ENCODE data around the gene RASA3. TPM values are rescaled to one million over a fixed set of nuclear protein-coding genes. Genes with fewer than 3 reads are reported as not detected.

Gene RASA3
- total and polyA plus RNA-seq, 10 of the 15 experiments (the other 5 are each of a cell fraction or from before 2014, with no cell fraction given) = 0.79 to 33.9 (median 17.6) TPM

DNA sequence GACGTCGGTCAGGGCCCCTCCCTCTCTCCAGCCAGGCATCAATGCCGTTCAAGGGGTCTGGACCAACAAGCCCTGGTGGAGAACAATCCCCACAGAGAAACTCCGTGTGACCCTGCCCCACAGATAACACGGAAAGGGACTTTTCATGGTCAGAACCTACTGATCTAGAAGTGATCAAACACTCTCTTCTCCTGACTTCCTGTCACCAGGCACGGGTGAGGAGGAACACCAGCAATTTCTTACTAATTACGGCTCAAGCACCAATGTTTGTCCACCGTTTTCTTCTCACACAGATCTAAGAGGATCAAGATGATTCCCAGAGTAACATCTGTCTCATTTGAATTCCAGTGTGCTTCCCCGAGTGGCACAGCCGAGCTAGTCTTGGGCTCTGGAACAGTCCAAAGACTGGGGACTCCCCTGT is 11.8 kb downstream of the RASA3 start (continued):
- TF ChIP-seq, protein P1, sequence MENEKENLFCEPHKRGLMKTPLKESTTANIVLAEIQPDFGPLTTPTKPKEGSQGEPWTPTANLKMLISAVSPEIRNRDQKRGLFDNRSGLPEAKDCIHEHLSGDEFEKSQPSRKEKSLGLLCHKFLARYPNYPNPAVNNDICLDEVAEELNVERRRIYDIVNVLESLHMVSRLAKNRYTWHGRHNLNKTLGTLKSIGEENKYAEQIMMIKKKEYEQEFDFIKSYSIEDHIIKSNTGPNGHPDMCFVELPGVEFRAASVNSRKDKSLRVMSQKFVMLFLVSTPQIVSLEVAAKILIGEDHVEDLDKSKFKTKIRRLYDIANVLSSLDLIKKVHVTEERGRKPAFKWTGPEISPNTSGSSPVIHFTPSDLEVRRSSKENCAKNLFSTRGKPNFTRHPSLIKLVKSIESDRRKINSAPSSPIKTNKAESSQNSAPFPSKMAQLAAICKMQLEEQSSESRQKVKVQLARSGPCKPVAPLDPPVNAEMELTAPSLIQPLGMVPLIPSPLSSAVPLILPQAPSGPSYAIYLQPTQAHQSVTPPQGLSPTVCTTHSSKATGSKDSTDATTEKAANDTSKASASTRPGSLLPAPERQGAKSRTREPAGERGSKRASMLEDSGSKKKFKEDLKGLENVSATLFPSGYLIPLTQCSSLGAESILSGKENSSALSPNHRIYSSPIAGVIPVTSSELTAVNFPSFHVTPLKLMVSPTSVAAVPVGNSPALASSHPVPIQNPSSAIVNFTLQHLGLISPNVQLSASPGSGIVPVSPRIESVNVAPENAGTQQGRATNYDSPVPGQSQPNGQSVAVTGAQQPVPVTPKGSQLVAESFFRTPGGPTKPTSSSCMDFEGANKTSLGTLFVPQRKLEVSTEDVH (IDR thresholded peaks at IDR 0.05; ENCODE audit: low read depth, partially characterized antibody) = no peak
- TF ChIP-seq PML (IDR thresholded peaks at IDR 0.05; ENCODE audit: low read length) (no peak), KDM1A (IDR thresholded peaks at IDR 0.05; ENCODE audit: borderline replicate concordance) (no peak)

DNA sequence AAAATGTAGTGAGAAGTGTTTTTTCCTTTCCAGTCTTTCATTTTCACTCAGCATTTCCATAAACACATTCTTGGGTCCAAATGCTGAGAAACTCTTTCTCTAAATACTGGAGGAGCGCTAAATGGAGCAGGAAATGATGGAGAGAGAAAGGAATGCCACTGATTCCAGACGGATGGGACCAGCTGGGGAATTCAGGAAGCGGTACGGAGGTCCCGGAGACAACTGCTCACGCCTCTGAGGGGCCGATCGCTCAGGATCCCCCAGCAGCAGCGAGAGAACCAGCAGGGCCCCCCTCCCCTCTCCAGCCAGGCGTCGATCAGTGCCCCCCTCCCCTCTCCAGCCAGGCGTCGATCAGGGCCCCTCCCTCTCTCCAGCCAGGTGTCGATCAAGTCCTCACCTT is 13.2 kb downstream of the RASA3 start:
- ATAC-seq (no peak), FAIRE-seq (no peak), DNase-seq (ENCODE audit: low read depth, low spot score) (no peak)
- Histone ChIP-seq H4K20me1 (ENCODE audit: control insufficient read depth, insufficient read depth) (no peaks in the 10 kb centered on the region; the same call in 1 of the 2 replicates), H3K4me1 (ENCODE audit: control insufficient read depth, insufficient read depth, low read length) (peaks cover 4% of the 10 kb centered on the region), H3K27ac (ENCODE audit: control insufficient read depth, insufficient read depth) (no peak overlapping the region), H2AFZ (ENCODE audit: control insufficient read depth, low read depth, low read length) (no peak overlapping the region), H3K79me2 (ENCODE audit: control insufficient read depth, insufficient read depth, low read length) (peaks cover 2% of the 10 kb centered on the region), H3K4me2 (ENCODE audit: control insufficient read depth, insufficient read depth) (peak overlapping the region; percentile 59; the same call in 1 of the 2 replicates), H3K4me3 (no peak overlapping the region), H3K9ac (ENCODE audit: control insufficient read depth, insufficient read depth, low read length) (no peak overlapping the region), H3K36me3 (ENCODE audit: control insufficient read depth in 2 of 2, insufficient read depth in 2 of 2, low read length in 1 of 2) (peaks cover 0 to 2% of the 10 kb centered on the region in 2 experiments; a peak in 2 of 4 replicates), H3K27me3 (replicated peaks in 1 of 2; ENCODE audit: control insufficient read depth in 2 of 2, insufficient read depth in 2 of 2, low read length in 1 of 2) (no peaks in the 10 kb centered on the region), H3K9me3 (replicated peaks; ENCODE audit: control insufficient read depth, insufficient read depth, low read length) (no peaks in the 10 kb centered on the region)
- TF ChIP-seq IKZF1 (conservative IDR thresholded peaks at IDR 0.05) (0 out of 2 replicates have a peak, but pooled peaks have one; percentile 40), EED (IDR thresholded peaks at IDR 0.05; ENCODE audit: low read depth) (peak; percentile 61), BCL11A (IDR thresholded peaks at IDR 0.05; ENCODE audit: low read depth, low read length) (no peak), IKZF2 (IDR thresholded peaks at IDR 0.05) (0 out of 4 replicates have a peak, but pooled peaks have one; percentile 26)
- SMC1A ChIA-PET (ENCODE audit: uncharacterized antibody, unreplicated experiment) = interaction anchor here (1.4 kb wide), 1 partner anchor 33 kb away, joined by 5 read pairs; no protein-coding TSS in a partner anchor
- CTCF ChIA-PET = interaction anchor here (1.0 kb wide), 2 partner anchors 10 to 29 kb away, joined by 3 read pairs; no protein-coding TSS in a partner anchor
- in situ Hi-C loops (cut with MboI) (no loop called here), intact Hi-C loops (cut with micrococcal nuclease; ENCODE audit: unreplicated experiment) (no loop called here)
- BruUV-seq (replicated peaks) = no TSS peak
- 42% methylated on average over 9 of the region's 14 CpGs for WGBS (ENCODE audit: insufficient coverage, insufficient replicate concordance, low lambda C conversion rate, missing lambda C conversion rate)
- RAD21 ChIA-PET (ENCODE audit: unreplicated experiment) = no interaction called here
- POLR2A ChIA-PET = interaction anchor here (0.6 to 1.0 kb wide), 2 partner anchors 9 to 10 kb away, joined by 3 to 4 read pairs; no protein-coding TSS in a partner anchor

Data from GM12878 (cell line).